H1 (cell line): Measurements from ENCODE around the gene TMCC3. TPM values are rescaled to one million over a fixed set of nuclear protein-coding genes. Genes with fewer than 3 reads are reported as not detected.

Experiments used
- CTCF ChIA-PET: fragments of 300-600 bp; sonication (Branson Sonifier 250); formaldehyde crosslinking; loops from one replicate; lab custom pipeline; 2021; ENCODE audit not compliant: partially characterized antibody; lab: Charles Lee
- POLR2A ChIA-PET: fragments of 300-600 bp; sonication (Branson Sonifier 250); formaldehyde crosslinking; loops from one replicate; lab custom pipeline; 2021; ENCODE audit warnings: inconsistent platforms; ENCODE audit not compliant: partially characterized antibody; lab: Charles Lee
- DNase-seq, 2 experiments: peaks; one replicate each; pipeline versions ENCODE4 v3.0.0 to v3.0.0-alpha.2; 2010 to 2022; ENCODE audit warnings: low spot score in 2 of 2, low read depth in 1 of 2, mixed read lengths in 1 of 2
- FAIRE-seq: peaks from 2 replicates; lab custom pipeline; 2011; peaks lifted over from hg19 to GRCh38; lab: Jason Lieb, UNC
- H2AFZ ChIP-seq: 2 replicates; pipeline ENCODE4 v1.8.1; 2012; ENCODE audit warnings: low read length, inconsistent platforms
- H2AK5ac ChIP-seq: 2 replicates; pipeline ENCODE4 v1.6.1; 2013; ENCODE audit warnings: low read depth, low read length
- H2BK120ac ChIP-seq: replicated peaks from 2 replicates; pipeline ENCODE3; 2013; ENCODE audit warnings: low read depth, low read length, inconsistent platforms
- H2BK12ac ChIP-seq: 2 replicates; pipeline ENCODE4 v1.6.1; 2013; ENCODE audit warnings: low read depth, low read length
- H2BK15ac ChIP-seq: 2 replicates; pipeline ENCODE4 v1.6.1; 2013; ENCODE audit warnings: low read length
- H2BK20ac ChIP-seq: 2 replicates; pipeline ENCODE4 v1.6.1; 2013; ENCODE audit warnings: low read length
- H2BK5ac ChIP-seq: 2 replicates; pipeline ENCODE4 v1.6.1; 2013; ENCODE audit warnings: low read depth, low read length
- H3K14ac ChIP-seq: 2 replicates; pipeline ENCODE4 v1.6.1; 2013; ENCODE audit warnings: inconsistent platforms; ENCODE audit not compliant: insufficient read length
- H3K18ac ChIP-seq: 2 replicates; pipeline ENCODE4 v1.6.1; 2013; ENCODE audit warnings: low read length; ENCODE audit errors: extremely low read depth
- H3K23ac ChIP-seq: 2 replicates; pipeline ENCODE4 v1.6.1; 2013; ENCODE audit warnings: inconsistent platforms; ENCODE audit not compliant: insufficient read length
- H3K23me2 ChIP-seq: 2 replicates; pipeline ENCODE4 v1.6.1; 2013; ENCODE audit warnings: low read depth, low read length
- H3K27ac ChIP-seq: 2 replicates; pipeline ENCODE4 v1.6.1; 2011; ENCODE audit warnings: low read depth, low read length, inconsistent platforms
- H3K27me3 ChIP-seq, 4 experiments: replicated peaks in 1 of 4; 1 replicate in 1 of 4; 2 replicates in 3 of 4; pipeline versions ENCODE4 v1.6.1 to v1.8.1; 2011 to 2013; ENCODE audit warnings: low read length in 3 of 4, mild to moderate bottlenecking in 3 of 4, inconsistent platforms in 2 of 4, mixed read lengths in 2 of 4, moderate library complexity in 1 of 4; ENCODE audit not compliant: control insufficient read depth in 3 of 4, insufficient read depth in 3 of 4; ENCODE audit errors: extremely low read depth in 1 of 4
- H3K36me3 ChIP-seq, 4 experiments: 2 replicates each; pipeline versions ENCODE4 v1.6.1 to v1.8.1; 2011 to 2013; ENCODE audit warnings: mild to moderate bottlenecking in 4 of 4, low read length in 3 of 4, moderate library complexity in 2 of 4, control low read depth in 1 of 4, inconsistent platforms in 1 of 4; ENCODE audit not compliant: insufficient read depth in 4 of 4, control insufficient read depth in 2 of 4
- H3K4ac ChIP-seq: replicated peaks from 2 replicates; pipeline ENCODE3; 2013; ENCODE audit warnings: low read length, low read depth, mixed read lengths, inconsistent platforms; ENCODE audit not compliant: insufficient read length
- H3K4me1 ChIP-seq, 4 experiments: replicated peaks in 1 of 4; 1 replicate in 1 of 4; 2 replicates in 3 of 4; pipeline versions ENCODE4 v1.6.1 to v1.8.1; 2011 to 2013; ENCODE audit warnings: low read length in 3 of 4, inconsistent platforms in 2 of 4, mixed read lengths in 1 of 4; ENCODE audit not compliant: insufficient read depth in 4 of 4, control insufficient read depth in 3 of 4
- H3K4me2 ChIP-seq, 2 experiments: 2 replicates each; pipeline versions ENCODE4 v1.6.1 to v1.8.1; 2011 to 2013; ENCODE audit warnings: low read depth in 2 of 2, low read length in 2 of 2, control low read depth in 1 of 2, inconsistent platforms in 1 of 2, mild to moderate bottlenecking in 1 of 2; ENCODE audit not compliant: insufficient read depth in 1 of 2
- H3K4me3 ChIP-seq, 4 experiments: fragments of 200-600, 300-600 bp in 1 of 4; sonication (generic), shearing (Covaris generic), sonication (Bioruptor Twin) in 1 of 4; 2 replicates each; pipeline versions ENCODE4 v1.5.1 to v1.8.1; 2011 to 2016; ENCODE audit warnings: low read length in 4 of 4, low read depth in 3 of 4, control low read depth in 2 of 4, inconsistent platforms in 2 of 4, mild to moderate bottlenecking in 2 of 4, mixed read lengths in 1 of 4, moderate library complexity in 1 of 4; ENCODE audit not compliant: insufficient read depth in 2 of 4; ENCODE audit errors: extremely low read depth in 1 of 4
- H3K56ac ChIP-seq: replicated peaks from 2 replicates; pipeline ENCODE3; 2013; ENCODE audit warnings: low read depth, mild to moderate bottlenecking, mixed read lengths, low read length, inconsistent platforms; ENCODE audit not compliant: insufficient read length
- H3K79me1 ChIP-seq: 2 replicates; pipeline ENCODE4 v1.6.1; 2013; ENCODE audit warnings: low read depth, low read length, control low read depth
- H3K79me2 ChIP-seq, 2 experiments: 2 replicates each; pipeline versions ENCODE4 v1.6.1 to v1.8.1; 2012 to 2013; ENCODE audit warnings: low read length in 2 of 2, mild to moderate bottlenecking in 2 of 2, inconsistent platforms in 1 of 2; ENCODE audit not compliant: insufficient read depth in 2 of 2, control insufficient read depth in 1 of 2
- H3K9ac ChIP-seq, 4 experiments: replicated peaks in 1 of 4; 1 replicate in 1 of 4; 2 replicates in 3 of 4; pipeline versions ENCODE4 v1.6.1 to v1.8.1; 2011 to 2013; ENCODE audit warnings: low read depth in 3 of 4, low read length in 3 of 4, control low read depth in 2 of 4, mild to moderate bottlenecking in 2 of 4, moderate library complexity in 2 of 4, inconsistent platforms in 1 of 4; ENCODE audit errors: extremely low read depth in 1 of 4
- H3K9me3 ChIP-seq, 2 experiments: 2 replicates each; pipeline versions ENCODE4 v1.6.1 to v1.8.1; 2012 to 2013; ENCODE audit warnings: mild to moderate bottlenecking in 2 of 2, moderate library complexity in 2 of 2, control low read depth in 1 of 2, inconsistent platforms in 1 of 2, low read depth in 1 of 2, low read length in 1 of 2, mixed read lengths in 1 of 2; ENCODE audit not compliant: insufficient read depth in 2 of 2
- H4K20me1 ChIP-seq, 2 experiments: replicated peaks in 1 of 2; 2 replicates each; pipeline versions ENCODE3 to v1.8.1; 2011 to 2013; ENCODE audit warnings: inconsistent platforms in 2 of 2, low read length in 2 of 2, mild to moderate bottlenecking in 1 of 2; ENCODE audit not compliant: insufficient read depth in 2 of 2, control insufficient read depth in 1 of 2
- H4K5ac ChIP-seq: 2 replicates; pipeline ENCODE4 v1.6.1; 2013; ENCODE audit warnings: low read length, low read depth, mixed read lengths, inconsistent platforms; ENCODE audit not compliant: insufficient read length
- H4K8ac ChIP-seq: 2 replicates; pipeline ENCODE4 v1.8.0; 2013; ENCODE audit warnings: mild to moderate bottlenecking, moderate library complexity, low read length, inconsistent platforms; ENCODE audit not compliant: insufficient read depth; ENCODE audit errors: extremely low read depth
- H4K91ac ChIP-seq: replicated peaks from 2 replicates; pipeline ENCODE3; 2013; ENCODE audit warnings: low read length, mixed read lengths, inconsistent platforms; ENCODE audit not compliant: insufficient read length
- CBX8 ChIP-seq: fragments of 300-800, 300-1000 bp; sonication (generic); IDR thresholded peaks from 2 replicates; pipeline ENCODE4 v1.7.1; 2016; ENCODE audit warnings: low read depth, low read length, borderline replicate concordance
- CHD2 ChIP-seq: IDR thresholded peaks from 2 replicates; pipeline ENCODE4 v1.6.1; 2012; ENCODE audit warnings: low read length, improper control_type of control experiment
- CREB1 ChIP-seq: IDR thresholded peaks from 2 replicates; pipeline ENCODE4 v1.6.1; 2012; ENCODE audit warnings: inconsistent platforms
- CTBP2 ChIP-seq: IDR thresholded peaks from 2 replicates; pipeline ENCODE4 v1.7.0; 2011; ENCODE audit warnings: borderline replicate concordance, mild to moderate bottlenecking, moderate library complexity, mixed read lengths, low read length; ENCODE audit not compliant: insufficient read depth, insufficient read length
- E2F6 ChIP-seq: IDR thresholded peaks from 2 replicates; pipeline ENCODE4 v1.6.1; 2012; ENCODE audit warnings: inconsistent platforms
- EP300 ChIP-seq, 2 experiments: IDR thresholded peaks; 1 replicate in 1 of 2; 2 replicates in 1 of 2; pipeline ENCODE4 v1.6.1; 2011 to 2012; ENCODE audit warnings: low read depth in 2 of 2, low read length in 2 of 2, mild to moderate bottlenecking in 2 of 2, borderline replicate concordance in 1 of 2, inconsistent platforms in 1 of 2, moderate library complexity in 1 of 2
- JUN ChIP-seq: IDR thresholded peaks from 2 replicates; pipeline ENCODE4 v1.6.1; 2011; ENCODE audit warnings: low read depth, mild to moderate bottlenecking, improper control_type of control experiment, low read length
- SIRT6 ChIP-seq: IDR thresholded peaks from one replicate; pipeline ENCODE4 v1.7.1; 2012; ENCODE audit warnings: low read length, inconsistent platforms
- SP1 ChIP-seq: IDR thresholded peaks from 2 replicates; pipeline ENCODE4 v1.6.1; 2011; ENCODE audit warnings: low read depth, low read length
- SP2 ChIP-seq: IDR thresholded peaks from 2 replicates; pipeline ENCODE4 v1.6.1; 2012; ENCODE audit warnings: mild to moderate bottlenecking, low read length, inconsistent platforms
- SUZ12 ChIP-seq: fragments of 200-600 bp; sonication (generic); IDR thresholded peaks from 2 replicates; pipeline ENCODE4 v1.6.1; 2012; ENCODE audit warnings: mild to moderate bottlenecking, inconsistent platforms, low read length, moderate library complexity, mixed read lengths
- TAF7 ChIP-seq: optimal IDR thresholded peaks from 2 replicates; pipeline ENCODE3; 2011; ENCODE audit warnings: low read depth, mild to moderate bottlenecking, inconsistent platforms, low read length, moderate library complexity, borderline replicate concordance
- TBP ChIP-seq: IDR thresholded peaks from 2 replicates; pipeline ENCODE4 v1.6.1; 2011; ENCODE audit warnings: low read depth, low read length, improper control_type of control experiment
- WGBS, 2 experiments: shearing (Covaris generic) in 1 of 2; methylation state at CpG; one replicate each; pipeline versions ENCODE4 v1.1.6 to v1.1.7; 2013 to 2015; ENCODE audit warnings: low lambda C conversion rate in 2 of 2, mixed read lengths in 2 of 2, inconsistent platforms in 1 of 2, low coverage in 1 of 2, missing lambda C conversion rate in 1 of 2; ENCODE audit not compliant: insufficient replicate concordance in 2 of 2, insufficient coverage in 1 of 2, insufficient read length in 1 of 2; ENCODE audit errors: extremely low coverage in 1 of 2, missing lambda C conversion rate in 1 of 2; 5-methylcytosine and 5-hydroxymethylcytosine counted together
- polyA plus RNA-seq, 7 experiments: library from polyadenylated mRNA; depleted of rRNA in 3 of 7; stranded (reverse) in 5 of 7; unstranded in 2 of 7; fragments of >200 nt in 5 of 7; fragments of 200-250 nt in 2 of 7; gene quantifications; 1 replicate in 5 of 7; 2 replicates in 1 of 7; 4 replicates in 1 of 7; pipeline versions ENCODE4 v1.2.1 to v1.2.3, GENCODE V29; 2011 to 2013; ENCODE audit warnings: missing spikeins in 2 of 7, mixed read lengths in 2 of 7
- total RNA-seq: library from RNA; stranded (reverse); fragmentation: NEBNext Ultra II Directional; extraction: Animal tissue kit (Norgen Biotek cat#: 25700); gene quantifications from 2 replicates; pipeline ENCODE4 v1.2.1, GENCODE V29; 2021

TMCC3 gene
- total and polyA plus RNA-seq, 2 of the 8 experiments (the other 6 are each of a cell fraction or from before 2014, with no cell fraction given) = 1.7 to 4.1 TPM

GRCh38 chr12:94617101-94617500 is 33.3 kb downstream of the TMCC3 start:
- POLR2A ChIA-PET = no interaction called here
- no peak overlapping the region for H2BK15ac ChIP-seq

More at GRCh38 chr12:94617101-94617500, 33.3 kb downstream of the TMCC3 start:
- Histone ChIP-seq H3K14ac (no peak overlapping the region), H2AK5ac (no peak overlapping the region), H3K56ac (no peak overlapping the region), H3K27me3 (no peaks in the 10 kb centered on the region), H3K4me2 (no peak overlapping the region), H3K79me1 (no peaks in the 10 kb centered on the region), H3K4me3 (no peak overlapping the region), H4K5ac (no peak overlapping the region), H3K79me2 (no peaks in the 10 kb centered on the region), H3K4me1 (peaks cover 2 to 5% (median 4%) of the 10 kb centered on the region in 4 experiments; a peak in 3 of 7 replicates), H2BK5ac (no peak overlapping the region), H4K91ac (no peak overlapping the region), H3K4ac (no peak overlapping the region), H2BK120ac (no peak overlapping the region), H3K9ac (no peak overlapping the region), H2BK20ac (no peak overlapping the region), H3K23ac (no peak overlapping the region), H4K20me1 (no peaks in the 10 kb centered on the region), H3K36me3 (no peaks in the 10 kb centered on the region), H3K9me3 (no peaks in the 10 kb centered on the region), H3K23me2 (no peaks in the 10 kb centered on the region), H3K27ac (no peak overlapping the region), H4K8ac (no peak overlapping the region), H3K18ac (no peak overlapping the region), H2AFZ (no peak overlapping the region), H2BK12ac (no peak overlapping the region)
- 84% methylated on average over 3 of the region's 3 CpGs; no CpG with 5 or more reads in 1 of the 2 experiments for WGBS, 2 experiments
- CTCF ChIA-PET = interaction anchor here (1.8 kb wide), 1 partner anchor 18 kb away, joined by 5 read pairs; no protein-coding TSS in a partner anchor
- TF ChIP-seq SIRT6 = no peak
- no peak for TF ChIP-seq EP300 (IDR thresholded peaks at IDR 0.05; ENCODE audit: borderline replicate concordance in 1 of 2, low read depth in 2 of 2, low read length in 2 of 2)
- TF ChIP-seq CBX8 = no peak
- TF ChIP-seq TBP = no peak
- no peak for TF ChIP-seq TAF7
- no peak for TF ChIP-seq JUN
- no peak for TF ChIP-seq CTBP2
- TF ChIP-seq CHD2 = no peak
- TF ChIP-seq E2F6 = no peak
- TF ChIP-seq SP2 = no peak
- TF ChIP-seq SUZ12 = no peak
- TF ChIP-seq CREB1 = no peak
- no peak for TF ChIP-seq SP1
- DNase-seq (no peak), FAIRE-seq (no peak)
